Upper lobe of left lung (tissue), 6 donors: ENCODE data around the gene LRRC8D. TPM values are rescaled to one million over a fixed set of nuclear protein-coding genes. Genes with fewer than 3 reads are reported as not detected.

Source experiments
- ATAC-seq, 2 donors: fragments of 200-7000 bp; cut with Tn5 transposase; one replicate each; pipeline ENCODE4 v1.9.1; 2022; ENCODE audit warnings: mild to moderate bottlenecking in 2 of 2, moderate library complexity in 2 of 2; ENCODE audit not compliant: low FRiP score in 2 of 2
- DNase-seq, 2 donors: peaks; one replicate each; pipeline ENCODE4 v3.0.0-alpha.2; 2019 to 2020
- H3K27ac ChIP-seq, 4 donors: fragments of 200-600 bp; sonication (generic); one replicate each; pipeline ENCODE4 v1.5.1; 2016 to 2019
- H3K27me3 ChIP-seq, 4 donors: fragments of 200-600 bp; sonication (generic); one replicate each; pipeline ENCODE4 v1.5.1; 2017 to 2019
- H3K36me3 ChIP-seq, 4 donors: fragments of 200-600 bp; sonication (generic); one replicate each; pipeline ENCODE4 v1.5.1; 2016 to 2019
- H3K4me1 ChIP-seq, 4 donors: fragments of 200-600 bp; sonication (generic); one replicate each; pipeline ENCODE4 v1.5.1; 2018 to 2019
- H3K4me3 ChIP-seq, 4 donors: fragments of 200-600 bp; sonication (generic); one replicate each; pipeline ENCODE4 v1.5.1; 2017 to 2019; ENCODE audit warnings: mild to moderate bottlenecking in 2 of 4, moderate library complexity in 1 of 4
- H3K9me3 ChIP-seq, 4 donors: fragments of 200-600 bp; sonication (generic); one replicate each; pipeline ENCODE4 v1.5.1; 2018 to 2019
- EP300 ChIP-seq, 4 donors: sonication (generic); formaldehyde crosslinking; IDR thresholded peaks; one replicate each; pipeline ENCODE4 v1.5.1; 2017; ENCODE audit warnings: antibody characterized with exemption in 4 of 4, control low read depth in 2 of 4
- POLR2A ChIP-seq, 4 donors: fragments of 450-650 bp; IDR thresholded peaks; one replicate each; pipeline ENCODE4 v1.5.1; 2016 to 2017; ENCODE audit warnings: antibody characterized with exemption in 4 of 4, mild to moderate bottlenecking in 2 of 4
- POLR2AphosphoS5 ChIP-seq, 2 donors: sonication (generic); formaldehyde crosslinking; IDR thresholded peaks; one replicate each; pipeline ENCODE4 v1.5.1; 2017; ENCODE audit warnings: antibody characterized with exemption in 2 of 2
- WGBS, 2 donors: methylation state at CpG; one replicate each; pipeline ENCODE4 v1.1.5; 2017 to 2018; 5-methylcytosine and 5-hydroxymethylcytosine counted together
- total RNA-seq, 6 donors: library from RNA; depleted of rRNA in 4 of 6; stranded (reverse); fragments of >200 nt in 4 of 6; gene quantifications; one replicate each; pipeline versions ENCODE4 v1.1.0 to v1.2.1, GENCODE V29; 2016 to 2021
- TF ChIP-seq, protein P1 (sequence below), 6 experiments: fragments of 450-650 bp in 4 of 6; fragments of 200-600 bp in 2 of 6; sonication (generic) in 2 of 6; IDR thresholded peaks; one replicate each; pipeline ENCODE4 v1.5.1; 2016 to 2019; ENCODE audit warnings: antibody characterized with exemption in 6 of 6
- donor health status: DM: no; HTN: no; CAD: no; lungs with moderate emphysema.
- donor health status: DM: no; HTN: yes; CAD: no; lungs with severe emphysema.

LRRC8D gene
- total RNA-seq, 6 donors from 2014 or later, result 3.7 to 24.0 (median 12.2) TPM

DNA sequence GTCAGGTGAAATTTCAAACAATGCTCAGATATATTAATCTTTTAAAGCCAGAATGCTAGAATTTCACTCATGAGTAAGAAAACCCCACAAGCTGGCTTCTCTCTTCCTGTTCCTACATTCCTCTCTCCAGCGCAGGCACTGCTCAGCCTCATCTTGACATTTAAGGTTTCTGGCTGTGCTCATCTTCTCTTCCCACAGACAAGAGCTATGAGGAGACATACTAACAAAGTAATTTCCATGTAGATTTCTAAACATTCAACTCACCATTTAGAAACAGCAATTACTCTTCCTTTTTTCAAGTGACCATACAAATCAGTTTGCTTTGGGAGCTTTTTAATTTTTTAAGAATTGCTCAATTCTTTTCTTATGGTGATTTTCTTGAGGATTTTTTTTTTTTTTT is 7.8 kb upstream of the LRRC8D start:
- Histone ChIP-seq H3K4me1 (peaks cover 0 to 4% (median 0%) of the 10 kb centered on the region in 4 donors), H3K27me3 (no peaks in the 10 kb centered on the region), H3K36me3 (no peaks in the 10 kb centered on the region), H3K4me3 (no peak overlapping the region), H3K27ac (no peak overlapping the region), H3K9me3 (no peaks in the 10 kb centered on the region)
- WGBS, 2 donors, result 62 to 64% methylated on average over 1 of the region's 1 CpG
- ATAC-seq (no peak), DNase-seq (no peak)
- TF ChIP-seq EP300 (IDR thresholded peaks at IDR 0.05) (no peak), POLR2A (IDR thresholded peaks at IDR 0.05) (no peak), POLR2AphosphoS5 (IDR thresholded peaks at IDR 0.05) (no peak)
- TF ChIP-seq, protein P1, sequence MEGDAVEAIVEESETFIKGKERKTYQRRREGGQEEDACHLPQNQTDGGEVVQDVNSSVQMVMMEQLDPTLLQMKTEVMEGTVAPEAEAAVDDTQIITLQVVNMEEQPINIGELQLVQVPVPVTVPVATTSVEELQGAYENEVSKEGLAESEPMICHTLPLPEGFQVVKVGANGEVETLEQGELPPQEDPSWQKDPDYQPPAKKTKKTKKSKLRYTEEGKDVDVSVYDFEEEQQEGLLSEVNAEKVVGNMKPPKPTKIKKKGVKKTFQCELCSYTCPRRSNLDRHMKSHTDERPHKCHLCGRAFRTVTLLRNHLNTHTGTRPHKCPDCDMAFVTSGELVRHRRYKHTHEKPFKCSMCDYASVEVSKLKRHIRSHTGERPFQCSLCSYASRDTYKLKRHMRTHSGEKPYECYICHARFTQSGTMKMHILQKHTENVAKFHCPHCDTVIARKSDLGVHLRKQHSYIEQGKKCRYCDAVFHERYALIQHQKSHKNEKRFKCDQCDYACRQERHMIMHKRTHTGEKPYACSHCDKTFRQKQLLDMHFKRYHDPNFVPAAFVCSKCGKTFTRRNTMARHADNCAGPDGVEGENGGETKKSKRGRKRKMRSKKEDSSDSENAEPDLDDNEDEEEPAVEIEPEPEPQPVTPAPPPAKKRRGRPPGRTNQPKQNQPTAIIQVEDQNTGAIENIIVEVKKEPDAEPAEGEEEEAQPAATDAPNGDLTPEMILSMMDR (IDR thresholded peaks at IDR 0.05), result no peak

DNA sequence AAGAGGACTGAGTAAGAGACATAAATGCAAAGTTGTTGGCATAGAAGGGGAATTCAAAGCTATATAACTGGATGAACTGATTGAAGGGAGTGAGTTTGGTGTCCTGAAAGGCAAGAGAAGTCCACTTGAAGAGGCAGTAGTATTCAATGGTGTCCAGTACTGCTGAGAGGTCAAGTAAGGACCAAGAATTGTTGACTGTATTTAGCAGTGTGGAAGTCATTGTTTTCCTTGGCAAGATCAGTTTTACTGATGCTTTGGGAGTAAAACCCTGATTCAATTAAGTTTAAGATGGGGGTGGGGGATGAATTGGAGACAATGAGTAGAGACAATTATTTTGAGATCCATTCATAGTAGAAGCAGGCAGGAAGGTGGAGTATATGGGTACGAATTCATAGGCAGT is 5.8 kb upstream of the LRRC8D start:
- DNase-seq (no peak), ATAC-seq (no peak)
- Histone ChIP-seq H3K4me3 (no peak overlapping the region), H3K36me3 (no peaks in the 10 kb centered on the region), H3K27me3 (no peaks in the 10 kb centered on the region), H3K27ac (peak overlapping the region in 1 of 4 donors; percentile 13), H3K4me1 (peaks cover 0 to 7% (median 4%) of the 10 kb centered on the region in 4 donors), H3K9me3 (no peaks in the 10 kb centered on the region)
- 86 to 93% methylated on average over 1 of the region's 1 CpG for WGBS, 2 donors
- TF ChIP-seq POLR2A (IDR thresholded peaks at IDR 0.05), result no peak
- TF ChIP-seq, protein P1 (IDR thresholded peaks at IDR 0.05), result no peak
- no peak for TF ChIP-seq POLR2AphosphoS5 (IDR thresholded peaks at IDR 0.05)
- TF ChIP-seq EP300 (IDR thresholded peaks at IDR 0.05), result no peak

DNA sequence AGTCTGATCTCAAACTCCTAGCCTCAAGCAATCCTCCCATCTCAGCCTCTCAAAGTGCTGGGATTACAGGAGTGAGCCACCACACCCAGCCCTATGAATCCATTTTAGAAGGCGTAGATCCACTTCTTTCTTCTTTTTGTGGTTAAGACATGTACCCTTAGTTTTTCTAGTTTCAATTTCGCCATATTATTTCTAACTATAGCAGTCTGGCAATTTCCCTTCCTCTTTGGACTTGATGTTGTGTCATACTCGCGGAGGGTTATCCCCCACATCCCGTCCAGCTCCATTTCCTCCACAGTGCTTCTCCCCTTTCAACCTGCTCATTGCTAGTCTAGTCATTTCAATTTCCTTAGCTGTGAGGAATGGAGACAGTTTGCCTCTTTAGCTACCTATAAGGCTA is 5.2 kb upstream of the LRRC8D start:
- WGBS, 2 donors, result 75 to 80% methylated on average over 5 of the region's 5 CpGs
- ATAC-seq, result peak; percentile 15 to 82
- TF ChIP-seq POLR2AphosphoS5 (IDR thresholded peaks at IDR 0.05), result peak in 1 of 2 donors; percentile 22
- no peak for TF ChIP-seq POLR2A (IDR thresholded peaks at IDR 0.05)
- TF ChIP-seq EP300 (IDR thresholded peaks at IDR 0.05), result no peak
- no peak overlapping the region for H3K4me3 ChIP-seq
- no peaks in the 10 kb centered on the region for H3K36me3 ChIP-seq
- no peaks in the 10 kb centered on the region for H3K9me3 ChIP-seq
- peak in 1 of 2 donors; percentile 49 for DNase-seq
- no peaks in the 10 kb centered on the region for H3K27me3 ChIP-seq
- H3K27ac ChIP-seq, result peak overlapping the region in 1 of 4 donors; percentile 13
- peaks cover 0 to 13% (median 8%) of the 10 kb centered on the region in 4 donors for H3K4me1 ChIP-seq

DNA sequence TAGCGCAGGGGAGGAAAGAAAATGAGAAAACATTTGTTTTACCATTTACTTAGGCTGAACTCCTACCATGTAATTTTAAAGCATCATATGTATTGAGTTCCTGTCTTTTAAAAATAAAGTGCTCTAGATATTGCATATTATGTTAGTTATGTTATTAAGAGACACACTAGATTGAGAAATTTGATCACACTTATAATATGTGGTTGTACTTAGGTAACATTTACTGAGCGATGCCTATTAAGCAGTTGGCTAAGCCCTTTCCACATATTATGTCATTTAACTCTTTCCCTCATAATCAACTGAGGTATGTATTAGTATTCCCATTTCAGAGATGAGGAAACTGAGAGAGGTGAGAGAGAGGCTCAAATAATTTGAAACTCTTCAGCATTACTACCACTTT is 4.5 kb upstream of the LRRC8D start:
- H3K36me3 ChIP-seq, result no peaks in the 10 kb centered on the region
- H3K9me3 ChIP-seq, result no peaks in the 10 kb centered on the region
- peaks cover 0 to 13% (median 9%) of the 10 kb centered on the region in 4 donors for H3K4me1 ChIP-seq
- no peak overlapping the region for H3K4me3 ChIP-seq
- H3K27ac ChIP-seq, result no peak overlapping the region
- DNase-seq, result no peak
- no peaks in the 10 kb centered on the region for H3K27me3 ChIP-seq
- WGBS, 2 donors, result 79 to 82% methylated on average over 2 of the region's 2 CpGs
- no peak for TF ChIP-seq POLR2A (IDR thresholded peaks at IDR 0.05)
- no peak for TF ChIP-seq EP300 (IDR thresholded peaks at IDR 0.05)
- TF ChIP-seq POLR2AphosphoS5 (IDR thresholded peaks at IDR 0.05), result no peak
- TF ChIP-seq, protein P1 (IDR thresholded peaks at IDR 0.05), result no peak
- ATAC-seq, result no peak

DNA sequence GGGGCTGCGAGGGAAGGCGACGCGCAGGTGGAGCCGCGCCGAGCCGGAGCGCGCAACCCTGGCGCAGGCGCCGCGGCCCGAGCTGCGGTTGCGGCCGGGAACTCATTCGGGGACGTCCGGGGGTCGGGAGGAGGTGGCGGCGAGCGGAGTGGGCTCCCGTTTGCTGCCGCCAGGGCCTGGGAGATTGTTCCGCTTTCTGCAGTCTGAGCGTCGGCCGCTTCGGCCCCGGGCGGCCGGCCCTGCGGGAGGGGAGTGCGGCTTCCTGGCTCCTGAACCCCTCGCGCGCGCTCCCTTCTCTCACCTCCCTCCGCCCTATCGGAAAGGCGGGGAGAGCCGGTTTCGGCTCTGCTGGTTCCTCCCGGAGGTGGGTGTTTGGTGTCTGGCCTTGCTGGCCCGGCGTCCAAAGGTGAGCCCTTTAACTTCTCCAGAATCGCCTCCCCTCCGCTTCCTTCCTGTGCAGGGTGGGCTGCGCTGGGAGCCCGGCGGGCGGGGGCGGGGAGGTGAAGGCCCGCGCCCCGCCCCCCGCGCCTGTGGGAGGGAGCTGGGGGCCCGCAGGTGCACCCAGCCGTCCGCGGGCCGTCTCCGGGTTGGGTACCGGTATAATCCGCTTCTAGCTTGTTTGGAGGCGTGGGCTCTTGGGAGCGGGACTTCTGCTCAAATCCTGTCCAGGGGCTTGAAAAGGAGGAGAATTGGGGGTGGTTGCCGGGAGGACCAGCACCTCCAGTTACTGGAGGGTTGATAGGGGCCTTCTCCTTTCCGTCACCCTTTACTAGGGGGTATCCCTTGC is 683 bp downstream of the LRRC8D start:
- H3K27me3 ChIP-seq, result no peaks in the 10 kb centered on the region
- TF ChIP-seq, protein P1 (IDR thresholded peaks at IDR 0.05), result peak in 3 of 6 experiments; percentile 10 to 69 (median 65)
- TF ChIP-seq POLR2A (IDR thresholded peaks at IDR 0.05), result no peak
- peak overlapping the region; percentile 58 to 94 (median 78) for H3K4me3 ChIP-seq
- peak overlapping the region; percentile 73 to 86 (median 82) for H3K27ac ChIP-seq
- no peaks in the 10 kb centered on the region for H3K36me3 ChIP-seq
- WGBS, 2 donors, result 0 to 3% methylated on average over 18 to 31 of the region's 73 CpGs
- no peaks in the 10 kb centered on the region for H3K9me3 ChIP-seq
- DNase-seq, result peak; percentile 59 to 92
- ATAC-seq, result peak; percentile 58 to 73
- peaks cover 12 to 36% (median 30%) of the 10 kb centered on the region in 4 donors for H3K4me1 ChIP-seq
